Kidney epithelial cell (primary cell): ENCODE measurements around the gene DLG2. TPM values are rescaled to one million over a fixed set of nuclear protein-coding genes. Genes with fewer than 3 reads are reported as not detected.

Experiments
- DNase-seq: peaks from one replicate; pipeline ENCODE4 v3.0.0-alpha.2; 2010; ENCODE audit warnings: low read depth
- H3K27me3 ChIP-seq: 2 replicates; pipeline ENCODE4 v1.6.0; 2011; ENCODE audit warnings: low read length; ENCODE audit not compliant: control insufficient read depth, insufficient read depth
- H3K36me3 ChIP-seq: 2 replicates; pipeline ENCODE4 v1.5.1; 2011; ENCODE audit warnings: low read length; ENCODE audit not compliant: control insufficient read depth, insufficient read depth
- H3K4me3 ChIP-seq: 2 replicates; pipeline ENCODE4 v1.5.1; 2011; ENCODE audit warnings: low read depth, mild to moderate bottlenecking, control low read depth, low read length
- total RNA-seq: library from RNA; depleted of rRNA; stranded (reverse); fragments of >200 nt; gene quantifications from 2 replicates; pipeline ENCODE4 v1.2.3, GENCODE V29; 2015
- TF ChIP-seq, protein P1 (sequence below): IDR thresholded peaks from 2 replicates; pipeline ENCODE4 v1.5.1; 2011; ENCODE audit warnings: mild to moderate bottlenecking, moderate library complexity, low read length, control low read depth, inconsistent platforms; ENCODE audit not compliant: insufficient read depth, poor library complexity, severe bottlenecking

Gene DLG2
- total RNA-seq, 1 donor from 2014 or later, result 0.75 TPM

DNA sequence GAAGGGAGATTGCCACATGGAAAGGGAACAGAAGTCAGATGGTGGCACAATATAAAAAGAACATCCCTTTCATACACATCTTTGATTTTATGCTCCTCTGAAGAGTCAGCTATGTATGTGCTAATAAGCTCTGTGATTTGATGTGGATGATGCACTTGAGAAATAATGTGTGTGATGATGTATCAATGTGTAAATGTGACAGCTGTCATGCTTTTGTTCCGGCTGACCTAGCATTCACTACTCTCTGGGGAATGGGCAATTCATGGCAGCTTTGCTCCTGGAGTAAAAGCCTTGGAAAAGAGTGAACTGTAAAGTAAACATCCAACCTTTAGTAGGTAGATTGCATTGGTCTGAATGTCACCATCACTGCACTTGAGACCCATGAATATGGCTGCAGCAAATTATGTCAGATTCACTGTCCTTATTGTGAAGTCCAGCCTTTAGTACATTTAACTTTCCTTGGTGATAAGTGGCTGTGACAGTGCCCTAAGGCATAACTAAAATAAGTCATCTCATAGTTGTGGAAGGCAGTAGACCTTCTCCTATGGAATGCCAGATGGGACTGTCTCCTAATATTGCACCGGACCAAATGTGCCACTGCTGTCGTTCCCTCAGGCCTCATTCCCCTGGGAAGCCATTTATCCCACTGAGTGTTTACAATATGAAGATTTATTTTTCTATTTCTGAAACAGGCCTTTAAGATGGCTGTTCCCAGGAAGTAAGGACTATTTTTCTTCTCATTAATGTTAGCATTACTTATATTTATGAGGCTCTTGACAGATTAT is 2162.8 kb downstream of the DLG2 start:
- DNase-seq, result no peak
- no peak overlapping the region for H3K4me3 ChIP-seq
- no peaks in the 10 kb centered on the region for H3K27me3 ChIP-seq
- no peaks in the 10 kb centered on the region for H3K36me3 ChIP-seq
- TF ChIP-seq, protein P1, sequence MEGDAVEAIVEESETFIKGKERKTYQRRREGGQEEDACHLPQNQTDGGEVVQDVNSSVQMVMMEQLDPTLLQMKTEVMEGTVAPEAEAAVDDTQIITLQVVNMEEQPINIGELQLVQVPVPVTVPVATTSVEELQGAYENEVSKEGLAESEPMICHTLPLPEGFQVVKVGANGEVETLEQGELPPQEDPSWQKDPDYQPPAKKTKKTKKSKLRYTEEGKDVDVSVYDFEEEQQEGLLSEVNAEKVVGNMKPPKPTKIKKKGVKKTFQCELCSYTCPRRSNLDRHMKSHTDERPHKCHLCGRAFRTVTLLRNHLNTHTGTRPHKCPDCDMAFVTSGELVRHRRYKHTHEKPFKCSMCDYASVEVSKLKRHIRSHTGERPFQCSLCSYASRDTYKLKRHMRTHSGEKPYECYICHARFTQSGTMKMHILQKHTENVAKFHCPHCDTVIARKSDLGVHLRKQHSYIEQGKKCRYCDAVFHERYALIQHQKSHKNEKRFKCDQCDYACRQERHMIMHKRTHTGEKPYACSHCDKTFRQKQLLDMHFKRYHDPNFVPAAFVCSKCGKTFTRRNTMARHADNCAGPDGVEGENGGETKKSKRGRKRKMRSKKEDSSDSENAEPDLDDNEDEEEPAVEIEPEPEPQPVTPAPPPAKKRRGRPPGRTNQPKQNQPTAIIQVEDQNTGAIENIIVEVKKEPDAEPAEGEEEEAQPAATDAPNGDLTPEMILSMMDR, result no peak

DNA sequence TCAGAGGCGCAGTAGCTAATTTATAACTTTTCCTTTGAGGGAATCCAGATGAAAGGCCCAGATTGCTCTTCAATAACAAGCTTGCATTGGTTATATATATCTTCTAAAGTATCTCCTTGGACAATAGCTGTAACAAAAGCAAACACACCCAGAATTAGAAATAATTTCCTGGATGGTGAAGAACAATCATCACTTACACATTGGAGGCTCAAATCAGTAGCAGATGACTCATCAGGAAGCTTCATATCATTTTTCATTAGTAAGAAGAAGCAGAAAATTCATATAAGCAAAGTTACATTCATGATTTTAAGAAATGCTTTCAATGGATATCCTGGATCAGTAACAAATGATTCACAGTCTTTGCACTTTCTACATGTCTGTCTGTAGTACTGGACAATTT is 2167.3 kb downstream of the DLG2 start:
- no peak for DNase-seq
- H3K4me3 ChIP-seq, result no peak overlapping the region

DNA sequence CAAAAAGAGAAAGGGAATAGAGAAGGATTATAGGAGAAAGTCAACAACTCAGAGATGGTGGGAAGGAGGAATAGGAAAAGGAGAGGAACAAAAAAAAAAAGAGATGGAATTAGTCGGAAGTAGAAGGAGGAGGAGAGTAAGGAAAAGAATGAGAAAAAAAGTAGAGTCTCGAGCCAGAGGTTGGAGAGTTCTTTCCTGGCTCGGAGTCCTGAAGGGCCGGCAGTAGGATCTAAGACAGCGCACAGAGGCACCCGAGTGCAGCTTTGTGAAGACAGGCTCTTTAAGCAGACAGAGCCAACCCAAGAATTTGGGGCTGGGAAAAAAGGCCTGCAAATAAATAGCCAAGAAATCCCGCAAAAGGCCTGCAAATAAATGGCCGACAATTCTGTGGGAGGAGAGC is 2170.6 kb downstream of the DLG2 start:
- Histone ChIP-seq H3K27me3 (no peaks in the 10 kb centered on the region), H3K4me3 (no peak overlapping the region), H3K36me3 (no peaks in the 10 kb centered on the region)
- TF ChIP-seq, protein P1, result no peak
- DNase-seq, result no peak

More for the DNA sequence above, 2167.3 kb downstream of the DLG2 start:
- no peaks in the 10 kb centered on the region for H3K27me3 ChIP-seq
- no peaks in the 10 kb centered on the region for H3K36me3 ChIP-seq
- TF ChIP-seq, protein P1, result no peak

DNA sequence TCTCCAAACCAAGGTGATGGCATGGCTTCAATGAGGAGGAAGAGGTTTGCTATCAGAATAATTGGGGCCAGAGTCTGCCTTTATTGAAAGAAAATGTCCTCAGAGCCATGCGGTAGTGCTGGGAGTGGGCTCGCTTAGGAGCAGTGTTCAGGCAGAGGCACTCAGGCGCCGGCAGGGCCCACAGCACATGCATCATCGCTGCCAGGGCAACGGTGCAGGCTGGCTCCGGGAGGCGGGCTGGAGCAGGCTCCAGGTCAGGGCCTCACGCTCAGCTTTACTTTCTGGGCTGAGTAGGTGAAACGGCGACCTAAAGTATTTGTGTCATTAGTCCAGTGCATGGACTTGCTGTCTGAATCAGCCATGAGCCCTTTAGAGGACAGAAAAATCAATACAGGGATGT is 2171.1 kb downstream of the DLG2 start:
- DNase-seq, result no peak
- TF ChIP-seq, protein P1, result no peak
- H3K36me3 ChIP-seq, result no peaks in the 10 kb centered on the region
- H3K4me3 ChIP-seq, result no peak overlapping the region
- no peaks in the 10 kb centered on the region for H3K27me3 ChIP-seq

DNA sequence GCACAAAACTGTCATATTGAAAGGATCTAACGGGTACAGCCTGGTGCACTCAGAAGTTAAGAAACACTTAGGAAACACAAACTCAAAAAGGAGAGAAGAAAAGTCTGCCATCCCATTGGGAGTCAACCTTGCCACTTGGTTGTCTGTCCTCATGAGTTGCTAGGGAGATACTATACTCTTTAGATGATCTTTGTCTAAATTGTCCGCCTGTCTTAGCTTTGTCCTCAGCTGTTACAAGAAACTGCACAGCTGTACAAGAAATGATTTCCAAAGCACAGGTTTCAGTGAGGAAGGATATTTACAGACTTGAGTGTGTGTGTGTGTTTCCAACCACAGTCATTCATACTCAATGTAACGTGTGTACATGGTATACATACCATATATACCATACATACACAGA is 2171.8 kb downstream of the DLG2 start:
- Histone ChIP-seq H3K4me3 (no peak overlapping the region), H3K36me3 (no peaks in the 10 kb centered on the region), H3K27me3 (no peaks in the 10 kb centered on the region)
- DNase-seq, result no peak
- TF ChIP-seq, protein P1, result no peak

DNA sequence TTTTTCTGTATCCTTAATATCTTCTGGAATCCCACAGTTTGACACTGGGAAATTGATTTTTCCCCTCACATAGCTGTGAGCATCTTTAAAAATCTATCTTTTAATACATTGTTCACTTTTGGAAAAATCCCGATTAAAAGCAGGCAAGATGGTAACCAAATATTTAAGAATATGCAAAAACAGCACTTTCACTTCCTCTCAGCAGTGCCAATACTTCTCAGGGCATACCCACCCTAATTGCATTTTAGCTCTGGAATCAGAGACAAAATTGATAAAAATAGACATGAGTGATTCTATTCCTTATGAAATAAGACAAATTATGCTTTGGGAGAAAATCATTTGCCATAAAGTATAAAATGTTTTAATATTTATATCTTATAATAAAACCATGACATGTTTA is 2172.5 kb downstream of the DLG2 start:
- DNase-seq, result no peak
- H3K27me3 ChIP-seq, result no peaks in the 10 kb centered on the region
- no peak overlapping the region for H3K4me3 ChIP-seq
- H3K36me3 ChIP-seq, result no peaks in the 10 kb centered on the region
- TF ChIP-seq, protein P1, result no peak
